ENCODE measurements around the gene CEP72. TPM values are rescaled to one million over a fixed set of nuclear protein-coding genes. Genes with fewer than 3 reads are reported as not detected.

Gene CEP72
- total and polyA plus RNA-seq, 2 of the 13 experiments (the other 11 are each of a cell fraction or from before 2014, with no cell fraction given), result 3.4 to 9.4 TPM

DNA sequence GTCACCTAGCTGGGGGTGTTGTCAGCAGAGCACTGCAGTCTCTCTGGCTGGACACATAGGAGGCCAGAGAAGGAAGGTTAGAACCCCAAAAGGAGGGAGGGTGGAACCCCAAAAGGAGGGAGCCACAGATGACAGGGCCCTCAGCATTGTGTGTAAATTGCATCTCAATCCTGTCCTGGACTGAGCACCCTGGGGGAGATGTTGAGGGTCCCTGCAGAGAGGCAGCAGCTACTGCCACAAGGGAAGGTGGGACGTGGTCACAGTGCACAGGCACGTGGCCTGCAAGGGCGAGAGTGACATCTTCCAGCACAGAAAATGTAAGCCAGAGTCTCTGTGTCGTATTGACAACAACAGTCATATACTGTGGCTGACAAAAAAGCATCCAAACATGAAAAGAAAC, 36.5 kb upstream of the CEP72 start:
- Histone ChIP-seq H3K9ac (ENCODE audit: insufficient read depth, low read depth, low read length) (no peak overlapping the region), H3K79me2 (ENCODE audit: insufficient read depth, low read length) (no peaks in the 10 kb centered on the region), H3K9me3 (ENCODE audit: low read length) (peaks cover 5% of the 10 kb centered on the region; the same call in 1 of the 2 replicates), H3K36me3 (replicated peaks in 1 of 2; ENCODE audit: control insufficient read depth in 1 of 2, insufficient read depth in 2 of 2, low read length in 2 of 2) (no peaks in the 10 kb centered on the region), H3K4me1 (ENCODE audit: insufficient read depth, low read length) (no peaks in the 10 kb centered on the region), H3K27me3 (ENCODE audit: control insufficient read depth in 1 of 2, insufficient read depth in 2 of 2, low read length in 2 of 2) (peaks cover 1 to 61% of the 10 kb centered on the region in 2 experiments), H3K4me3 (replicated peaks in 1 of 3; ENCODE audit: insufficient read depth in 1 of 3, low read depth in 2 of 3, low read length in 3 of 3) (no peak overlapping the region), H4K20me1 (ENCODE audit: insufficient read depth, low read length) (no peaks in the 10 kb centered on the region), H3K4me2 (ENCODE audit: low read depth, low read length) (no peak overlapping the region), H2AFZ (ENCODE audit: low read length) (no peak overlapping the region), H3K27ac (ENCODE audit: extremely low read length, insufficient read depth, low read length) (no peak overlapping the region)
- intact Hi-C loops (cut with micrococcal nuclease; ENCODE audit: unreplicated experiment), result no loop called here
- in situ Hi-C loops (cut with HindIII; ENCODE audit: extremely low pct_ligation_motif_present, low pct_unique_long_range_greater_than_20kb), result no loop called here
- DNase-seq (ENCODE audit: low spot score), result no peak
- no TSS peak for BruUV-seq (replicated peaks)
- WGBS (ENCODE audit: low lambda C conversion rate), result under 1% methylated on average over 4 of the region's 4 CpGs
- ChIA-PET POLR2A (no interaction called here), CTCF (ENCODE audit: low intra/inter-chr PET ratio, low total read pairs) (no interaction called here)
- TF ChIP-seq ZNF317 (CRISPR knock-in tag; IDR thresholded peaks at IDR 0.05) (no peak), ZFAT (CRISPR knock-in tag; conservative IDR thresholded peaks at IDR 0.05) (no peak), KLF12 (CRISPR knock-in tag; IDR thresholded peaks at IDR 0.05; ENCODE audit: borderline replicate concordance) (no peak)
- TF ChIP-seq, protein P1, sequence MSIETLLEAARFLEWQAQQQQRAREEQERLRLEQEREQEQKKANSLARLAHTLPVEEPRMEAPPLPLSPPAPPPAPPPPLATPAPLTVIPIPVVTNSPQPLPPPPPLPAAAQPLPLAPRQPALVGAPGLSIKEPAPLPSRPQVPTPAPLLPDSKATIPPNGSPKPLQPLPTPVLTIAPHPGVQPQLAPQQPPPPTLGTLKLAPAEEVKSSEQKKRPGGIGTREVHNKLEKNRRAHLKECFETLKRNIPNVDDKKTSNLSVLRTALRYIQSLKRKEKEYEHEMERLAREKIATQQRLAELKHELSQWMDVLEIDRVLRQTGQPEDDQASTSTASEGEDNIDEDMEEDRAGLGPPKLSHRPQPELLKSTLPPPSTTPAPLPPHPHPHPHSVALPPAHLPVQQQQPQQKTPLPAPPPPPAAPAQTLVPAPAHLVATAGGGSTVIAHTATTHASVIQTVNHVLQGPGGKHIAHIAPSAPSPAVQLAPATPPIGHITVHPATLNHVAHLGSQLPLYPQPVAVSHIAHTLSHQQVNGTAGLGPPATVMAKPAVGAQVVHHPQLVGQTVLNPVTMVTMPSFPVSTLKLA (IDR thresholded peaks at IDR 0.05), result peak; percentile 27; the same call in 1 of the 2 replicates
- TF ChIP-seq, protein P2, sequence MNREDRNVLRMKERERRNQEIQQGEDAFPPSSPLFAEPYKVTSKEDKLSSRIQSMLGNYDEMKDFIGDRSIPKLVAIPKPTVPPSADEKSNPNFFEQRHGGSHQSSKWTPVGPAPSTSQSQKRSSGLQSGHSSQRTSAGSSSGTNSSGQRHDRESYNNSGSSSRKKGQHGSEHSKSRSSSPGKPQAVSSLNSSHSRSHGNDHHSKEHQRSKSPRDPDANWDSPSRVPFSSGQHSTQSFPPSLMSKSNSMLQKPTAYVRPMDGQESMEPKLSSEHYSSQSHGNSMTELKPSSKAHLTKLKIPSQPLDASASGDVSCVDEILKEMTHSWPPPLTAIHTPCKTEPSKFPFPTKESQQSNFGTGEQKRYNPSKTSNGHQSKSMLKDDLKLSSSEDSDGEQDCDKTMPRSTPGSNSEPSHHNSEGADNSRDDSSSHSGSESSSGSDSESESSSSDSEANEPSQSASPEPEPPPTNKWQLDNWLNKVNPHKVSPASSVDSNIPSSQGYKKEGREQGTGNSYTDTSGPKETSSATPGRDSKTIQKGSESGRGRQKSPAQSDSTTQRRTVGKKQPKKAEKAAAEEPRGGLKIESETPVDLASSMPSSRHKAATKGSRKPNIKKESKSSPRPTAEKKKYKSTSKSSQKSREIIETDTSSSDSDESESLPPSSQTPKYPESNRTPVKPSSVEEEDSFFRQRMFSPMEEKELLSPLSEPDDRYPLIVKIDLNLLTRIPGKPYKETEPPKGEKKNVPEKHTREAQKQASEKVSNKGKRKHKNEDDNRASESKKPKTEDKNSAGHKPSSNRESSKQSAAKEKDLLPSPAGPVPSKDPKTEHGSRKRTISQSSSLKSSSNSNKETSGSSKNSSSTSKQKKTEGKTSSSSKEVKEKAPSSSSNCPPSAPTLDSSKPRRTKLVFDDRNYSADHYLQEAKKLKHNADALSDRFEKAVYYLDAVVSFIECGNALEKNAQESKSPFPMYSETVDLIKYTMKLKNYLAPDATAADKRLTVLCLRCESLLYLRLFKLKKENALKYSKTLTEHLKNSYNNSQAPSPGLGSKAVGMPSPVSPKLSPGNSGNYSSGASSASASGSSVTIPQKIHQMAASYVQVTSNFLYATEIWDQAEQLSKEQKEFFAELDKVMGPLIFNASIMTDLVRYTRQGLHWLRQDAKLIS (CRISPR knock-in tag; IDR thresholded peaks at IDR 0.05), result no peak
- no peak for FAIRE-seq
- ATAC-seq, result no peak

Data from HepG2 (cell line).